HG03159 (cell line): ENCODE results near the gene PCBP3.
"Not testable (repeated sequence)": the region's sequence is repeated elsewhere in the genome, so short reads cannot be mapped to it uniquely, and the experiment has no call there.

Experiments used
- ATAC-seq: cut with Tn5 transposase; IDR thresholded peaks from one replicate; pipeline ENCODE4 v1.9.1; 2021; ENCODE audit warnings: mild to moderate bottlenecking, moderate library complexity; ENCODE audit not compliant: unreplicated experiment

PCBP3 gene

GRCh38 chr21:45887120-45887611, 243.6 kb downstream of the PCBP3 start:
- ATAC-seq = no peak

- ATAC-seq = no peak
Observed at GRCh38 chr21:45887788-45888187, 244.3 kb downstream of the PCBP3 start.

DNA sequence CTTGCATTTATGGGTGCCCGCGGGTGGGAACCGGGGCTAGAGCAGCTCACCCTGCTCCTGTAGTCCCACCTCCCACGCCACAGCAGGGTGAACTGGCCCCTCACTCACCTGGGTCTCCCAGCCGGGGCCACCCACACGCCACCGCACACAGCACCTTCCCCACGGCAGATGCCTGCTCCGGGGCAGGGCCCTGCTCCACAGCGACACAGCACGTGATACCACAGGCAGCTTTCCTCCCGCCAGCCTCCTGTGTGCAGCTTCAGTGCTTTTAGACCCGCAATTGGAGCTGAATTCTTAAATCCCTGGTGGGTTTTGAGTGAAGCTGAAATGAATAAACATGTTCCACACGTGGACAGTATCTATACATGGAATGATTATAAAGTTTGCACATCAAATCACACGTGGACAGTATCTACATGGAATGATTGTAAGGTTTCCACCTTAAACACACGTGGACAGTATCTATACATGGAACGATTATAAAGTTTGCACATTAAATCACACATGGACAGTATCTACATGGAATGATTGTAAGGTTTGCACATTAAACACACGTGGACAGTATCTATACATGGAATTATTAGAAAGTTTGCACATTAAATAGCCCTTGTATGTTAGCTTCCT, 245.0 kb downstream of the PCBP3 start:
- ATAC-seq = no peak

- no peak for ATAC-seq
Observed at GRCh38 chr21:45889256-45889655, 245.7 kb downstream of the PCBP3 start.

DNA sequence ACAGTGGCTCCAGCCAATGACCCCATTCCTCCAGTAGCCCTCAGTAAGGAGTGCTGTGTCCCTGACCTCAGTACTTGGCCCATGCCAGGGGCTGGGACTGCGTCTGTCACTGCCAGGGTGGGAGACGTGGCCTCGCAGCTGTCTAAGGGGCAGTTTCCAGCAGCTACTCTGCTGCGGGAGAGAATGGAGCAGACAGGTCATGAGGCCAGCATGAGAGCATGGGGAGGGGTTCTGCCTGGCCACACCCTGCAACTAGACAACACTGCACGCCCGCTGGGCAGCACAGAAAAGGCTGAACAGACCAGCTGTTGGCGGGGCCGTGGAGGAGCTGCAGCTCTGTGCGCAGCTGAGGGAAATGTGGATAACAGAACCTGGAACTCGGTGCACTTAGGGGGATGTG, 246.4 kb downstream of the PCBP3 start:
- no peak for ATAC-seq

GRCh38 chr21:45891388-45892155, 248.0 kb downstream of the PCBP3 start:
- no peak for ATAC-seq

- ATAC-seq = no peak
Observed at GRCh38 chr21:45892156-45892915, 248.8 kb downstream of the PCBP3 start.

DNA sequence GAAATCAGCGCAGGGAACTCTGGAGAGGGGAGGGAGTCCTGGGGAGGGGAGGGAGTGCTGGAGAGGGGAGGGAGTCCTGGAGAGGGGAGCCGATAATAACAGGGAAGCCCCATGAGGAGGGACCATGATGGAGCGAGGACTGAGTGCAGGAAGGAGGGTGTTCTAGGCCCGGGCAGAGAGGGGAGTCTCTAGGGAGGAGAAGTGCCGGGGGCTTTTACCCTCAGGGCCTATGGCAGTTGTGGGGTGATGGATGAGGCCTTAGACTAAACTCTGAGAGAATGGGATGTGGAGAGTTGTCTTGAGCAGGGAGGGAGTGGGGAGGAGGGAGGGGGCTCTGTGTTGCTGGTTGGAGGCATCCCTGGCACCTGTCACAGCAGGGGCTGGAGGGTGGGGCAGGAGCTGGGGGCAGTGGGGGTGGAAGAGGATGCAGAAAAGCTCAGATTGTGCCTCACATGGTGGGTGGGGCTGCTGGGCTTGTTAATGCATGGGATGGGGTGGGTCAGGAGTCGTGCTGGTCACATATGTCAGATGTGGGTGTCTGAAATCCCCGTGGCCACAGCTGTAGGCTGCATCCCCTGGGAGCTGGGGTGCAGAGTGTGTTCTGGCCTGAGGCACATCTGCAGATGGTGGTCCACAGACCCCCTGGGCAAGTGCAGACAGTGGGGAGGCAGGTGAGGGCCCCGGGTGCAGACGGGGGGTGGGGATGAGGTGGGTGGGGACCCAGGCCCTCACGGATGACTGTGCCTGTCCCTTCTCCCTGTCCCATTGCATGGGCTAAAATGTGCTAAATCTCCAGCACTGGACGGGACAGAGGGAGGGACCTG, 249.6 kb downstream of the PCBP3 start:
- no peak for ATAC-seq

GRCh38 chr21:45893740-45894449, 250.4 kb downstream of the PCBP3 start:
- ATAC-seq = no peak

GRCh38 chr21:45894450-45894825, 250.9 kb downstream of the PCBP3 start:
- ATAC-seq = no peak

GRCh38 chr21:45894906-45895777, 251.6 kb downstream of the PCBP3 start:
- no peak for ATAC-seq

GRCh38 chr21:45895778-45896370, 252.3 kb downstream of the PCBP3 start:
- ATAC-seq = no peak

DNA sequence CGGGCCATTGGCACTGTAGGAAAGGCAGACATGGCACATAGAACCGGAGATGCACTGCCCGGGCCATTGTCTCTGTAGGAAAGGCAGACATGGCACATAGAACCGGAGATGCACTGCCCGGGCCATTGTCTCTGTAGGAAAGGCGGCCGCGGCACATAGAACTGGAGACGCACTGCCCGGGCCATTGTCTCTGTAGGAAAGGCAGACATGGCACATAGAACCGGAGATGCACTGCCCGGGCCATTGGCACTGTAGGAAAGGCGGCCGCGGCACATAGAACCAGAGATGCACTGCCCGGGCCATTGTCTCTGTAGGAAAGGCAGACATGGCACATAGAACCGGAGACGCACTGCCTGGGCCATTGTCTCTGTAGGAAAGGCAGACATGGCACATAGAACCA, 252.9 kb downstream of the PCBP3 start:
- ATAC-seq = not testable (repeated sequence)

- no peak for ATAC-seq
Observed at GRCh38 chr21:45897191-45898027, 253.9 kb downstream of the PCBP3 start.

DNA sequence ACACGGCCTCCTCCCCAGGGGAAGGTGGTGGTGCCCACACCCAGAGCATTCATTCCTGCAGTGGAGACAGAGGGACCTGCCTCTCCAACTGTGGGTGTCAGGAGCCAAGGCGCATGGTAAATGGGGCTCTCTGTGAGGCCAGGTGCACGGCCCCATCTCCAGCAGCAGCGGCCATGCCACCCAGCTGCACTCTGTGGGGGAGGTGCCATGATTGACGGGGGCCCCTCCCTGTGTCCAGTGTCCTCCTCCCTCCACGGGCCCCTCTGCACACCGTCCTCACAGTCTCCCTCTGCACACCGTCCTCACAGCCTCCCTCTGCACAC, 254.5 kb downstream of the PCBP3 start:
- no peak for ATAC-seq

- ATAC-seq = no peak
Observed at GRCh38 chr21:45898781-45899180, 255.3 kb downstream of the PCBP3 start.

DNA sequence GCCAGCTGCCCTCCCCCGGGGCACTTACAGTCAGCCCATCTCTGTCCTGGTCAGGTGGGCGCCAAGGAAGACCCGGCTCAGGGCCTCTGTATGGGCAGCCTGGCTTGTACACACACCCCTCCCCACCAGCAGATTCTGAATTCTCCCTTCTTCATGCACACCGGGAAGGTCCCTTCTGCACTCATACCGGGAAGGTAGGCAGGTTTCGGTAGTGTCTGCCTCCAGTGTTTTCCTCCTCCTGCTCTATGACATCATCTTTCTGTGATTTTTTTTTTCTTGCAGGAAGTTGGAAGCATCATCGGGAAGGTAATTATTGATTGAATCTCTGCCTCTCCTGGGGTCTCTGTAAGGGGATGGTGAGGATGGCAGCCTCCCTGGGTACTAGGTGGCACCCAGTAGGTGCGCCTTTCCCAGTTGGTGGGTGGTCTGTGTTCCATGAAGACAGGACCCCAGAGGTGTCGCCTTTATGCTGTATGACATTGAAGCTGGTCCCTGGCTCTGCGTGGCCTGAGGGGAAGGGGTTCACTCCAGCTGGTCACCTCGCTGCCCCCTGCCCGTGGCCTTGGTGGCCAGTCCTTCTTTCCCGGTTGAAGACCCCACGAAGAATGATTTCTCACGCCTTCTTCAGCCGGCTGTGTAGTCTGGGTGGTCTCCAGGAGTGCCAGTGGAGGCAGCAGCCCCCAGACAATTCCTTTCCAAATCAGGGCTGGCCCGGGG, 255.9 kb downstream of the PCBP3 start:
- no peak for ATAC-seq
